SK-N-SH treated with all-trans-retinoic acid at 6 μM for 48 hours (cell line): ENCODE data around the gene GPHN.
A peak's percentile ranks its signal among the peaks of the same experiment; 100 is the strongest.

Experiments
- ATAC-seq: fragments of 200-7000 bp; cut with Tn5 transposase; 3 replicates; pipeline ENCODE4 v1.9.1; 2020; ENCODE audit warnings: mild to moderate bottlenecking, moderate library complexity
- ARNTL ChIP-seq: fragments of 450-650 bp; formaldehyde crosslinking; IDR thresholded peaks from 2 replicates; pipeline ENCODE4 v1.5.0; 2020; ENCODE audit warnings: low read depth, mild to moderate bottlenecking, moderate library complexity, borderline replicate concordance
- BACH2 ChIP-seq: fragments of 250-450 bp; sonication (Bioruptor Pico); IDR thresholded peaks from 2 replicates; pipeline ENCODE4 v1.9.0; 2021; ENCODE audit warnings: mild to moderate bottlenecking, borderline replicate concordance
- CSDC2 ChIP-seq: fragments of 250-450 bp; sonication (Bioruptor Pico); IDR thresholded peaks from 2 replicates; pipeline ENCODE4 v1.5.0; 2020; ENCODE audit warnings: mild to moderate bottlenecking, moderate library complexity
- ESRRG ChIP-seq: fragments of 250-450 bp; sonication (Bioruptor Pico); IDR thresholded peaks from 2 replicates; pipeline ENCODE4 v1.6.1; 2021; ENCODE audit warnings: mild to moderate bottlenecking
- GLIS3 ChIP-seq: fragments of 250-450 bp; sonication (Bioruptor Pico); IDR thresholded peaks from 2 replicates; pipeline ENCODE4 v1.5.0; 2020; ENCODE audit warnings: mild to moderate bottlenecking, moderate library complexity
- ISL1 ChIP-seq: fragments of 250-450 bp; sonication (Bioruptor Pico); IDR thresholded peaks from 2 replicates; pipeline ENCODE4 v2.1.2; 2022; ENCODE audit warnings: mild to moderate bottlenecking, moderate library complexity
- OSR1 ChIP-seq: fragments of 250-450 bp; sonication (Bioruptor Pico); IDR thresholded peaks from 2 replicates; pipeline ENCODE4 v1.8.0; 2022; ENCODE audit warnings: moderate library complexity, mild to moderate bottlenecking, inconsistent platforms
- RARB ChIP-seq: fragments of 250-450 bp; sonication (Bioruptor Pico); IDR thresholded peaks from 2 replicates; pipeline ENCODE4 v1.8.0; 2021; ENCODE audit warnings: mild to moderate bottlenecking, moderate library complexity
- SNAI2 ChIP-seq: fragments of 250-450 bp; sonication (Bioruptor Pico); IDR thresholded peaks from 2 replicates; pipeline ENCODE4 v1.5.0; 2020; ENCODE audit warnings: mild to moderate bottlenecking, moderate library complexity
- TCF4 ChIP-seq: fragments of 250-450 bp; sonication (Bioruptor Pico); IDR thresholded peaks from 2 replicates; pipeline ENCODE4 v1.8.0; 2021; ENCODE audit warnings: mild to moderate bottlenecking, moderate library complexity, borderline replicate concordance
- TOX ChIP-seq: fragments of 250-450 bp; sonication (Bioruptor Pico); IDR thresholded peaks from 2 replicates; pipeline ENCODE4 v1.8.0; 2021; ENCODE audit warnings: mild to moderate bottlenecking, moderate library complexity, borderline replicate concordance
- ZC3H10 ChIP-seq: fragments of 250-450 bp; sonication (Bioruptor Pico); IDR thresholded peaks from 2 replicates; pipeline ENCODE4 v1.5.1; 2021; ENCODE audit warnings: mild to moderate bottlenecking, moderate library complexity
- ZFP3 ChIP-seq: fragments of 250-450 bp; sonication (Bioruptor Pico); IDR thresholded peaks from 2 replicates; pipeline ENCODE4 v1.5.0; 2020; ENCODE audit warnings: mild to moderate bottlenecking, moderate library complexity
- ZFP30 ChIP-seq: fragments of 450-650 bp; formaldehyde crosslinking; IDR thresholded peaks from 2 replicates; pipeline ENCODE4 v1.5.0; 2022; ENCODE audit warnings: mild to moderate bottlenecking, moderate library complexity
- ZNF565 ChIP-seq: fragments of 450-650 bp; formaldehyde crosslinking; conservative IDR thresholded peaks from 2 replicates; pipeline ENCODE4 v1.5.0; 2020; ENCODE audit warnings: low read depth, mild to moderate bottlenecking, moderate library complexity
- ZNF70 ChIP-seq: fragments of 450-650 bp; formaldehyde crosslinking; IDR thresholded peaks from 2 replicates; pipeline ENCODE4 v1.5.0; 2020; ENCODE audit warnings: mild to moderate bottlenecking, moderate library complexity
- ZNF8 ChIP-seq: fragments of 450-650 bp; formaldehyde crosslinking; IDR thresholded peaks from 2 replicates; pipeline ENCODE4 v1.5.0; 2020; ENCODE audit warnings: mild to moderate bottlenecking, moderate library complexity
- TF ChIP-seq, protein P1 (sequence below): fragments of 250-450 bp; sonication (Bioruptor Pico); IDR thresholded peaks from 2 replicates; pipeline ENCODE4 v1.5.1; 2020; ENCODE audit warnings: low read depth, mild to moderate bottlenecking, moderate library complexity
- TF ChIP-seq, protein P2 (sequence below): fragments of 250-450 bp; sonication (Bioruptor Pico); IDR thresholded peaks from 2 replicates; pipeline ENCODE4 v1.5.1; 2021; ENCODE audit warnings: mild to moderate bottlenecking, moderate library complexity
- TF ChIP-seq, protein P3 (sequence below): fragments of 250-450 bp; sonication (Bioruptor Pico); IDR thresholded peaks from 2 replicates; pipeline ENCODE4 v1.8.0; 2021; ENCODE audit warnings: low read depth, mild to moderate bottlenecking, moderate library complexity, borderline replicate concordance
- TF ChIP-seq, protein P4 (sequence below): fragments of 250-450 bp; sonication (Bioruptor Pico); IDR thresholded peaks from 2 replicates; pipeline ENCODE4 v1.8.0; 2020; ENCODE audit warnings: mild to moderate bottlenecking, moderate library complexity, borderline replicate concordance
- TF ChIP-seq, protein P5 (sequence below): fragments of 250-450 bp; sonication (Bioruptor Pico); IDR thresholded peaks from 2 replicates; pipeline ENCODE4 v1.5.0; 2020; ENCODE audit warnings: mild to moderate bottlenecking, moderate library complexity

Gene GPHN

DNA sequence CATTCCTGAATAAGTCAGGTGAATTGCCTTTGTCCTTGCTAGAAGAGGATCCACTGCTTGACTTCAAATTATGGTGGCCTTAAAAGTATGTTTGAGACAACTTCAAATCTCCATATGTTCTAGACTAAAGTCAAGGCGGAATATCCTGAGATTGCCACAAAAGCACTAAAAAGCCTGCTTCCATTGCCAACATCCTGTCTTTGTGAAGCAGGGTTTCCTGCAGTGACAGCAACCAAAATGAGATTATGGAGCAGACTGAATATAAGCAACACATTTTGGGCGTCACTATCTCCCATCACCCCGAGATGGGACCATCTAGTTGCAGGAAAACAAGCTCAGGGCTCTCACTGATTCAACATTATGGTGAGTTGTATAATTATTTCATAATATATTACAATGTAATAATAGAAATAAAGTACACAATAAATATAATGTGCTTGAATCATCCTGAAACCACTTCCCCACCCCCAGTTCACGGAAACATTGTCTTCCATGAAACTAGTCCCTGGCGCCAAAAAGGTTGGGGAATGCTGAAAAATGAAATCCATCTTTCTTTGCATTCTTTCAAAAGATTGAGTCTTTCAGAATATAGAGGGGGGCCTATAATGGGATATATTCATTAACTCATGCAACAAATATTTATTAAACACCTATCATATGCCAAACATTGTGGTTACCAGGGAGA lies 143.7 kb downstream of the GPHN start:
- ATAC-seq, result no peak
- TF ChIP-seq ZNF565 (CRISPR knock-in tag) (no peak), ZC3H10 (no peak)

GRCh38 chr14:66652525-66653106 lies 144.7 kb downstream of the GPHN start:
- no peak for TF ChIP-seq OSR1 (CRISPR knock-in tag)
- TF ChIP-seq, protein P1, sequence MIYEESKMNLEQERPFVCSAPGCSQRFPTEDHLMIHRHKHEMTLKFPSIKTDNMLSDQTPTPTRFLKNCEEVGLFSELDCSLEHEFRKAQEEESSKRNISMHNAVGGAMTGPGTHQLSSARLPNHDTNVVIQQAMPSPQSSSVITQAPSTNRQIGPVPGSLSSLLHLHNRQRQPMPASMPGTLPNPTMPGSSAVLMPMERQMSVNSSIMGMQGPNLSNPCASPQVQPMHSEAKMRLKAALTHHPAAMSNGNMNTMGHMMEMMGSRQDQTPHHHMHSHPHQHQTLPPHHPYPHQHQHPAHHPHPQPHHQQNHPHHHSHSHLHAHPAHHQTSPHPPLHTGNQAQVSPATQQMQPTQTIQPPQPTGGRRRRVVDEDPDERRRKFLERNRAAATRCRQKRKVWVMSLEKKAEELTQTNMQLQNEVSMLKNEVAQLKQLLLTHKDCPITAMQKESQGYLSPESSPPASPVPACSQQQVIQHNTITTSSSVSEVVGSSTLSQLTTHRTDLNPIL (CRISPR knock-in tag), result no peak
- no peak for ATAC-seq

DNA sequence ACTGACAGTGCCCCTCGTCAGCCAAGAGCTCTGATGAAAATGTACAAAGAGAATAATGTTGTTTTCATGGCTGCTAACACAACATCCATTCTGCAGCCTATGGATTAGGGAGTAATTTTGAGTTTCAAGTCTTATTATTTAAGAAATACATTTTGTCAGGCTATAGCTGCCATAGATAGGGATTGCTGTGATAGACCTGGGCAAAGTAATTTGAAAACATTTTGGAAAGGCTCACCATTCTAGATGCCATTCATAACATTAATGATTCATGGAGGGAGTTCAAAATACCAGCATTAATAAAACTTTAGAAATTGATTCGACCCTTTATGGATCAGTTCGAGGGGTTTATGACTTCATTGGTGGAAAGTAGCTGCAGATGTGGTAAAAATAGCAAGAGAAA lies 149.8 kb downstream of the GPHN start:
- ATAC-seq, result no peak
- TF ChIP-seq BACH2 (CRISPR knock-in tag) (no peak), ZNF8 (CRISPR knock-in tag) (no peak), OSR1 (CRISPR knock-in tag) (no peak), TOX (CRISPR knock-in tag) (no peak), ZFP3 (CRISPR knock-in tag) (no peak), SNAI2 (CRISPR knock-in tag) (no peak), TCF4 (CRISPR knock-in tag) (no peak), ZFP30 (CRISPR knock-in tag) (no peak), GLIS3 (CRISPR knock-in tag) (no peak), ZNF70 (CRISPR knock-in tag) (no peak), ESRRG (CRISPR knock-in tag) (no peak), CSDC2 (CRISPR knock-in tag) (no peak), ISL1 (CRISPR knock-in tag) (no peak)
- TF ChIP-seq, protein P2, sequence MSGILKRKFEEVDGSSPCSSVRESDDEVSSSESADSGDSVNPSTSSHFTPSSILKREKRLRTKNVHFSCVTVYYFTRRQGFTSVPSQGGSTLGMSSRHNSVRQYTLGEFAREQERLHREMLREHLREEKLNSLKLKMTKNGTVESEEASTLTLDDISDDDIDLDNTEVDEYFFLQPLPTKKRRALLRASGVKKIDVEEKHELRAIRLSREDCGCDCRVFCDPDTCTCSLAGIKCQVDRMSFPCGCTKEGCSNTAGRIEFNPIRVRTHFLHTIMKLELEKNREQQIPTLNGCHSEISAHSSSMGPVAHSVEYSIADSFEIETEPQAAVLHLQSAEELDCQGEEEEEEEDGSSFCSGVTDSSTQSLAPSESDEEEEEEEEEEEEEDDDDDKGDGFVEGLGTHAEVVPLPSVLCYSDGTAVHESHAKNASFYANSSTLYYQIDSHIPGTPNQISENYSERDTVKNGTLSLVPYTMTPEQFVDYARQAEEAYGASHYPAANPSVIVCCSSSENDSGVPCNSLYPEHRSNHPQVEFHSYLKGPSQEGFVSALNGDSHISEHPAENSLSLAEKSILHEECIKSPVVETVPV, result no peak
- TF ChIP-seq, protein P3, sequence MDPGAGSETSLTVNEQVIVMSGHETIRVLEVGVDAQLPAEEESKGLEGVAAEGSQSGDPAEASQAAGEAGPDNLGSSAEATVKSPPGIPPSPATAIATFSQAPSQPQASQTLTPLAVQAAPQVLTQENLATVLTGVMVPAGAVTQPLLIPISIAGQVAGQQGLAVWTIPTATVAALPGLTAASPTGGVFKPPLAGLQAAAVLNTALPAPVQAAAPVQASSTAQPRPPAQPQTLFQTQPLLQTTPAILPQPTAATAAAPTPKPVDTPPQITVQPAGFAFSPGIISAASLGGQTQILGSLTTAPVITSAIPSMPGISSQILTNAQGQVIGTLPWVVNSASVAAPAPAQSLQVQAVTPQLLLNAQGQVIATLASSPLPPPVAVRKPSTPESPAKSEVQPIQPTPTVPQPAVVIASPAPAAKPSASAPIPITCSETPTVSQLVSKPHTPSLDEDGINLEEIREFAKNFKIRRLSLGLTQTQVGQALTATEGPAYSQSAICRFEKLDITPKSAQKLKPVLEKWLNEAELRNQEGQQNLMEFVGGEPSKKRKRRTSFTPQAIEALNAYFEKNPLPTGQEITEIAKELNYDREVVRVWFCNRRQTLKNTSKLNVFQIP (CRISPR knock-in tag), result no peak
- TF ChIP-seq, protein P1 (CRISPR knock-in tag), result no peak

- TF ChIP-seq RARB (CRISPR knock-in tag) (no peak), ESRRG (CRISPR knock-in tag) (no peak), ZC3H10 (no peak), ISL1 (CRISPR knock-in tag) (no peak), TOX (CRISPR knock-in tag) (no peak), CSDC2 (CRISPR knock-in tag) (no peak), SNAI2 (CRISPR knock-in tag) (no peak), ARNTL (CRISPR knock-in tag) (no peak), ZNF8 (CRISPR knock-in tag) (no peak)
- TF ChIP-seq, protein P4, sequence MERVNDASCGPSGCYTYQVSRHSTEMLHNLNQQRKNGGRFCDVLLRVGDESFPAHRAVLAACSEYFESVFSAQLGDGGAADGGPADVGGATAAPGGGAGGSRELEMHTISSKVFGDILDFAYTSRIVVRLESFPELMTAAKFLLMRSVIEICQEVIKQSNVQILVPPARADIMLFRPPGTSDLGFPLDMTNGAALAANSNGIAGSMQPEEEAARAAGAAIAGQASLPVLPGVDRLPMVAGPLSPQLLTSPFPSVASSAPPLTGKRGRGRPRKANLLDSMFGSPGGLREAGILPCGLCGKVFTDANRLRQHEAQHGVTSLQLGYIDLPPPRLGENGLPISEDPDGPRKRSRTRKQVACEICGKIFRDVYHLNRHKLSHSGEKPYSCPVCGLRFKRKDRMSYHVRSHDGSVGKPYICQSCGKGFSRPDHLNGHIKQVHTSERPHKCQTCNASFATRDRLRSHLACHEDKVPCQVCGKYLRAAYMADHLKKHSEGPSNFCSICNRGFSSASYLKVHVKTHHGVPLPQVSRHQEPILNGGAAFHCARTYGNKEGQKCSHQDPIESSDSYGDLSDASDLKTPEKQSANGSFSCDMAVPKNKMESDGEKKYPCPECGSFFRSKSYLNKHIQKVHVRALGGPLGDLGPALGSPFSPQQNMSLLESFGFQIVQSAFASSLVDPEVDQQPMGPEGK, result no peak
- TF ChIP-seq, protein P2, result no peak
- TF ChIP-seq, protein P5, sequence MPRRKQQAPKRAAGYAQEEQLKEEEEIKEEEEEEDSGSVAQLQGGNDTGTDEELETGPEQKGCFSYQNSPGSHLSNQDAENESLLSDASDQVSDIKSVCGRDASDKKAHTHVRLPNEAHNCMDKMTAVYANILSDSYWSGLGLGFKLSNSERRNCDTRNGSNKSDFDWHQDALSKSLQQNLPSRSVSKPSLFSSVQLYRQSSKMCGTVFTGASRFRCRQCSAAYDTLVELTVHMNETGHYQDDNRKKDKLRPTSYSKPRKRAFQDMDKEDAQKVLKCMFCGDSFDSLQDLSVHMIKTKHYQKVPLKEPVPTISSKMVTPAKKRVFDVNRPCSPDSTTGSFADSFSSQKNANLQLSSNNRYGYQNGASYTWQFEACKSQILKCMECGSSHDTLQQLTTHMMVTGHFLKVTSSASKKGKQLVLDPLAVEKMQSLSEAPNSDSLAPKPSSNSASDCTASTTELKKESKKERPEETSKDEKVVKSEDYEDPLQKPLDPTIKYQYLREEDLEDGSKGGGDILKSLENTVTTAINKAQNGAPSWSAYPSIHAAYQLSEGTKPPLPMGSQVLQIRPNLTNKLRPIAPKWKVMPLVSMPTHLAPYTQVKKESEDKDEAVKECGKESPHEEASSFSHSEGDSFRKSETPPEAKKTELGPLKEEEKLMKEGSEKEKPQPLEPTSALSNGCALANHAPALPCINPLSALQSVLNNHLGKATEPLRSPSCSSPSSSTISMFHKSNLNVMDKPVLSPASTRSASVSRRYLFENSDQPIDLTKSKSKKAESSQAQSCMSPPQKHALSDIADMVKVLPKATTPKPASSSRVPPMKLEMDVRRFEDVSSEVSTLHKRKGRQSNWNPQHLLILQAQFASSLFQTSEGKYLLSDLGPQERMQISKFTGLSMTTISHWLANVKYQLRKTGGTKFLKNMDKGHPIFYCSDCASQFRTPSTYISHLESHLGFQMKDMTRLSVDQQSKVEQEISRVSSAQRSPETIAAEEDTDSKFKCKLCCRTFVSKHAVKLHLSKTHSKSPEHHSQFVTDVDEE, result no peak
- peak; percentile 63 for ATAC-seq
Observed at GRCh38 chr14:66662374-66662773, 154.4 kb downstream of the GPHN start.
